HG03432 (cell line): Measurements from ENCODE around the gene GDPD5.

Experiments used
- ATAC-seq: cut with Tn5 transposase; IDR thresholded peaks from one replicate; pipeline ENCODE4 v1.9.1; 2021; ENCODE audit warnings: mild to moderate bottlenecking, moderate library complexity; ENCODE audit not compliant: unreplicated experiment

The GDPD5 gene

GRCh38 chr11:75558939-75559843, 33.5 kb upstream of the GDPD5 start:
- ATAC-seq = no peak

GRCh38 chr11:75557666-75558494, 32.1 kb upstream of the GDPD5 start:
- ATAC-seq = no peak

GRCh38 chr11:75556275-75556674, 30.5 kb upstream of the GDPD5 start:
- no peak for ATAC-seq

GRCh38 chr11:75555079-75555811, 29.5 kb upstream of the GDPD5 start:
- no peak for ATAC-seq

- ATAC-seq = no peak
These were observed 28.7 kb upstream of the GDPD5 start for GRCh38 chr11:75554258-75555022.

- ATAC-seq = no peak
These were observed 28.1 kb upstream of the GDPD5 start for GRCh38 chr11:75553889-75554257.

- ATAC-seq = no peak
These were observed 27.4 kb upstream of the GDPD5 start for GRCh38 chr11:75553182-75553581.

GRCh38 chr11:75549370-75549958, 23.7 kb upstream of the GDPD5 start:
- no peak for ATAC-seq

GRCh38 chr11:75548595-75549272, 23.0 kb upstream of the GDPD5 start:
- no peak for ATAC-seq

GRCh38 chr11:75547617-75548058, 21.9 kb upstream of the GDPD5 start:
- ATAC-seq = no peak

- no peak for ATAC-seq
These were observed 21.4 kb upstream of the GDPD5 start for GRCh38 chr11:75547177-75547576.

GRCh38 chr11:75543806-75544205, 18.1 kb upstream of the GDPD5 start:
- no peak for ATAC-seq

- no peak for ATAC-seq
These were observed 16.3 kb upstream of the GDPD5 start for GRCh38 chr11:75542088-75542438.

- no peak for ATAC-seq
These were observed 15.7 kb upstream of the GDPD5 start for GRCh38 chr11:75541193-75542087.

- no peak for ATAC-seq
These were observed 14.0 kb upstream of the GDPD5 start for GRCh38 chr11:75539459-75540334.

GRCh38 chr11:75538150-75538942, 12.6 kb upstream of the GDPD5 start:
- ATAC-seq = no peak

GRCh38 chr11:75537740-75538139, 12.0 kb upstream of the GDPD5 start:
- ATAC-seq = no peak
